ENCODE measurements around the gene VSNL1. TPM values are rescaled to one million over a fixed set of nuclear protein-coding genes. Genes with fewer than 3 reads are reported as not detected.

VSNL1 gene
- total and polyA plus RNA-seq, 9 donors: 0.41 to 9.4 (median 2.7) TPM; not detected in 1

DNA sequence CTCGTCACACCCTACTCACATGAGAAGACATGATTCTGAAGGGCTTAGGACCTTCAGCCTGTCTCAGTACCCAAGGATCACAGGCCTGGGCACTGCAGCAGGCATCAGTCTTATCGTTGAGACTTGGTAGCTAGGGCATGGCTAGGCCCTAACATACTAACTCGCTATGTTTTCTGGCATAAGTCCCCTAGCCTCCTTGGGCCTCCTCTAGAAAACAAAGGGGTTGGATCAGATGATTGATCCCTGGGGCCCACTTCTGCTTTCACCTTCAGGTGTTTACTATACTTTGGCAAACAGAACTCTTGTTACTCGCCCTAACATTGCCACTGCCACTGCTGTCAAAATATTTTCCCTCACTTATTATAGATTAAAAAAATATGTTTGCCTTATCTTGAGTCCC is 44.2 kb downstream of the VSNL1 start:
- Histone ChIP-seq H3K9me3 (no peaks in the 10 kb centered on the region), H3K27me3 (no peaks in the 10 kb centered on the region), H3K4me3 (no peak overlapping the region), H3K4me1 (ENCODE audit: insufficient read depth) (no peaks in the 10 kb centered on the region), H3K36me3 (no peaks in the 10 kb centered on the region), H3K27ac (no peak overlapping the region)
- 86 to 93% (median 87%) methylated on average over 4 of the region's 4 CpGs for WGBS, 3 donors
- no peak for TF ChIP-seq POLR2A (IDR thresholded peaks at IDR 0.05)
- TF ChIP-seq EP300 (IDR thresholded peaks at IDR 0.05): no peak
- TF ChIP-seq, protein P1, sequence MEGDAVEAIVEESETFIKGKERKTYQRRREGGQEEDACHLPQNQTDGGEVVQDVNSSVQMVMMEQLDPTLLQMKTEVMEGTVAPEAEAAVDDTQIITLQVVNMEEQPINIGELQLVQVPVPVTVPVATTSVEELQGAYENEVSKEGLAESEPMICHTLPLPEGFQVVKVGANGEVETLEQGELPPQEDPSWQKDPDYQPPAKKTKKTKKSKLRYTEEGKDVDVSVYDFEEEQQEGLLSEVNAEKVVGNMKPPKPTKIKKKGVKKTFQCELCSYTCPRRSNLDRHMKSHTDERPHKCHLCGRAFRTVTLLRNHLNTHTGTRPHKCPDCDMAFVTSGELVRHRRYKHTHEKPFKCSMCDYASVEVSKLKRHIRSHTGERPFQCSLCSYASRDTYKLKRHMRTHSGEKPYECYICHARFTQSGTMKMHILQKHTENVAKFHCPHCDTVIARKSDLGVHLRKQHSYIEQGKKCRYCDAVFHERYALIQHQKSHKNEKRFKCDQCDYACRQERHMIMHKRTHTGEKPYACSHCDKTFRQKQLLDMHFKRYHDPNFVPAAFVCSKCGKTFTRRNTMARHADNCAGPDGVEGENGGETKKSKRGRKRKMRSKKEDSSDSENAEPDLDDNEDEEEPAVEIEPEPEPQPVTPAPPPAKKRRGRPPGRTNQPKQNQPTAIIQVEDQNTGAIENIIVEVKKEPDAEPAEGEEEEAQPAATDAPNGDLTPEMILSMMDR (IDR thresholded peaks at IDR 0.05): no peak
- DNase-seq: no peak
- intact Hi-C loops (cut with DNase I): no loop called here

DNA sequence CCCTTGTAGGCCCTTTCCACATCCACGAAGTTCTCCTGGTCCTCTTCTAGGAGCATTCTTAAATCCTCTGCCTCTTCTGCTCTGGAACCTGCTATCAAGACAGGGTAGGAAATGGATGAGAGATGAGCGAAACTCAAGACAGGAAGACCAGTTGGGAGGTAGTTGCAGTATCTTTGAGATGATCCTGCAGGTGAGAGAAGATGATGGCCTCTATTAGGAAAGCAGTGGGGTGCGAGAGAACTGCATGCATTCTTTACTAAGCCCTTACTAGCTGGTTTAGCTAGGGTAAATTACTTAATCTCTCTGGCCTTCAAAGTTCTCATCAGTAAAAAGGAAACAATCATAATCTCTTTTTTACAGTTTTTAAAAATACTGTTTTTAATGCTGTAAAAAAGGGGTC is 47.0 kb downstream of the VSNL1 start:
- TF ChIP-seq EP300 (IDR thresholded peaks at IDR 0.05) (no peak), POLR2A (IDR thresholded peaks at IDR 0.05) (no peak)
- TF ChIP-seq, protein P1 (IDR thresholded peaks at IDR 0.05): no peak
- Histone ChIP-seq H3K4me1 (ENCODE audit: insufficient read depth) (no peaks in the 10 kb centered on the region), H3K4me3 (no peak overlapping the region), H3K9me3 (no peaks in the 10 kb centered on the region), H3K27ac (no peak overlapping the region), H3K36me3 (no peaks in the 10 kb centered on the region), H3K27me3 (no peaks in the 10 kb centered on the region)
- DNase-seq: no peak
- intact Hi-C loops (cut with DNase I): no loop called here
- 70 to 86% (median 81%) methylated on average over 3 of the region's 3 CpGs for WGBS, 3 donors

DNA sequence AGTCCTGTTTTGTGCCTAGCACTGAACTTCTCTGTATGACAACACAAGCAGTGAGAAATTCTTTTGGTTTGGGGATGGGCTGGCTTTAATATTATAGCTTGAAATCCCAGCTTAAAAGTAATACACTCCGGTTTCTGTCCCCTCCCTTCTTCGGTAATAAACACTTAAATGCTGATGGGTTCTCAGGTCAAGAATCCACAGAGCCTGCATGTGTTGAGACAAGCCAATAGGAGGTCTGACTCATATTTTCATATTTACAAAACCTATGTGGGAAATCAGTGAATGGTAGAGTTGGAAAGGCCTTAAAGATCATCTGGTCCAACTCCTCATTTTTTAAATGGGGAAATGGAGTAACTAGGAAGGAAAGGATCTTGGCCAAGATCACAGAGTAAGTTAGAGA is 47.5 kb downstream of the VSNL1 start:
- no peak for TF ChIP-seq POLR2A (IDR thresholded peaks at IDR 0.05)
- Histone ChIP-seq H3K9me3 (no peaks in the 10 kb centered on the region), H3K4me1 (ENCODE audit: insufficient read depth) (no peaks in the 10 kb centered on the region), H3K27me3 (no peaks in the 10 kb centered on the region), H3K4me3 (no peak overlapping the region), H3K36me3 (no peaks in the 10 kb centered on the region), H3K27ac (no peak overlapping the region)
- intact Hi-C loops (cut with DNase I): no loop called here
- DNase-seq: no peak
- WGBS, 3 donors: 63 to 74% (median 72%) methylated on average over 2 of the region's 2 CpGs

DNA sequence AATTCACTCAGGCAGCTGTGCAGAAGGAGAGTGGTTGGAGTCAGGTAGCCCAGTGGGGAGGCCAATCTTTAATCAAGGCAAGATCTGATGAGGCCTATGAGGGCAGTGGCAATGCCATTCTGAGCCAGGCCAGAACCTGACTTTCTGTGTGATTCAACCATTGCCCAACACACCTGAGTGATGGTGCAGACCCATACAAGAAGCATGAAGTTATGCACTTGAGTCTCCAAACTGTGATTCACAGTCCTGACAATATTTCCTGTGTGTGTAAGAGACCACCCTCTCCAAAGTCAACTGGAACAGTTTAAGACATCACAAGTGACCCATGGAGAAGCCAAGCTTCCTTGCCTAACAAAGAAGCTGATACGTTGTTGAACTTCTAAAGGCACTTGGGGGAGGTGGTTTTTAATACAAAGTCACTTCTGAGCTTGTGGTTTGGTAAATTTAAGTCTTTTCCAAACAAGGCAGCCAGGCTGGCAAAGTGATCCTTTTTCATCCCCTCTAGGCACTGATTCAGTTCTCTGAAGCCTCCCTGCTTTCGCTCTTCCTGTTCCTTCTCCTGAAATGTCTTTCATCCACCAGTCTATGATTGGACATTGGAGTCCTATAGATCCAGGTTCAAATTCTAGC is 49.0 kb downstream of the VSNL1 start:
- H3K4me1 ChIP-seq (ENCODE audit: insufficient read depth): peaks cover 1% of the 10 kb centered on the region
- H3K9me3 ChIP-seq: no peaks in the 10 kb centered on the region
- no peaks in the 10 kb centered on the region for H3K27me3 ChIP-seq
- intact Hi-C loops (cut with DNase I): no loop called here
- no peaks in the 10 kb centered on the region for H3K36me3 ChIP-seq
- no peak overlapping the region for H3K27ac ChIP-seq
- TF ChIP-seq EP300 (IDR thresholded peaks at IDR 0.05): no peak
- TF ChIP-seq, protein P1 (IDR thresholded peaks at IDR 0.05): no peak
- TF ChIP-seq POLR2A (IDR thresholded peaks at IDR 0.05): no peak
- no peak overlapping the region for H3K4me3 ChIP-seq
- DNase-seq: no peak
- 85 to 96% (median 89%) methylated on average over 2 of the region's 2 CpGs for WGBS, 3 donors

DNA sequence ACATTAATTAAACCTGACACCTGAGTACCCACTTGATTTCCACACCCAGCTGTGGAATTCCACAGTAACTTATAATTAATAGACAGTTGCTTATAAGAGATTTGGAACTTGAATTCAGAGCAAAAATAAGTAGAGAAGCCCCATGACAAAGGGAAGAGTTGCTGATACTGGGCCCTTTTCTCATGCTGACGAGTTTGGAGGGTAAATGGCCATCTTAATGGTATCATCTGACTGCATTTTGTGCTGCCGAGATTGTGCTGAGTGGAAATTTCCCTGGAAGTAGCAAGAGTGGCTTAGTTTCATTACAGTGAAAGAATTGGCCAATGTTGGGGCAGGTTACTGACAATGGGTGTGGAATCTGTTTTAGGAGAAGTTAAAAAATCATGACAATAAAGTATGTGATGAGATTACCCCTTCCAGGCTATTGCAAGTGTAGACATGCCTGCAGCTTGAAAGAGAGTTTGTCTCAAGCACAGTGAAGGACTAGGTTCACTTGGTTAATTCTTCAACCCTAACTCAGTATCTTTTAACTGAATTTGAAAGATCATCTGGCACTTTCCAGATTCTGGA is 49.9 kb downstream of the VSNL1 start:
- TF ChIP-seq, protein P1 (IDR thresholded peaks at IDR 0.05): no peak
- no peak for TF ChIP-seq POLR2A (IDR thresholded peaks at IDR 0.05)
- TF ChIP-seq EP300 (IDR thresholded peaks at IDR 0.05): no peak
- Histone ChIP-seq H3K27me3 (no peaks in the 10 kb centered on the region), H3K9me3 (no peaks in the 10 kb centered on the region), H3K27ac (no peak overlapping the region), H3K4me1 (ENCODE audit: insufficient read depth) (peaks cover 1% of the 10 kb centered on the region), H3K36me3 (no peaks in the 10 kb centered on the region), H3K4me3 (no peak overlapping the region)
- WGBS, 3 donors: 84 to 94% (median 87%) methylated on average over 2 of the region's 2 CpGs
- intact Hi-C loops (cut with DNase I): no loop called here
- DNase-seq: no peak
